Small intestine (tissue), 7 donors: ENCODE results near the gene TMEM106C. TPM values are rescaled to one million over a fixed set of nuclear protein-coding genes. Genes with fewer than 3 reads are reported as not detected.

Experiments
- DNase-seq, 2 donors: peaks; one replicate each; pipeline versions ENCODE4 v3.0.0 to v3.0.0-alpha.2; 2013
- FAIRE-seq: peaks from 2 replicates; lab custom pipeline; 2012; peaks lifted over from hg19 to GRCh38; lab: Jason Lieb, UNC
- H3K27ac ChIP-seq, 3 donors: one replicate each; pipeline ENCODE4 v1.5.1; 2013; ENCODE audit warnings: low read length in 2 of 3, mild to moderate bottlenecking in 2 of 3, control low read depth in 1 of 3, inconsistent platforms in 1 of 3, low read depth in 1 of 3, moderate library complexity in 1 of 3
- H3K27me3 ChIP-seq, 3 donors: one replicate each; pipeline ENCODE4 v1.6.1; 2013; ENCODE audit warnings: low read length in 3 of 3, inconsistent platforms in 1 of 3; ENCODE audit not compliant: control insufficient read depth in 3 of 3, insufficient read depth in 3 of 3
- H3K36me3 ChIP-seq, 3 donors: one replicate each; pipeline ENCODE4 v1.6.1; 2013; ENCODE audit warnings: low read length in 3 of 3, inconsistent platforms in 1 of 3, low read depth in 1 of 3, mild to moderate bottlenecking in 1 of 3, moderate library complexity in 1 of 3; ENCODE audit not compliant: control insufficient read depth in 3 of 3, insufficient read depth in 2 of 3
- H3K4me1 ChIP-seq, 3 donors: one replicate each; pipeline ENCODE4 v1.6.1; 2013; ENCODE audit warnings: low read length in 2 of 3, inconsistent platforms in 1 of 3, low read depth in 1 of 3, mild to moderate bottlenecking in 1 of 3, moderate library complexity in 1 of 3; ENCODE audit not compliant: control insufficient read depth in 3 of 3, insufficient read depth in 2 of 3
- H3K4me3 ChIP-seq, 3 donors: one replicate each; pipeline ENCODE4 v1.5.1; 2013; ENCODE audit warnings: low read length in 3 of 3, control low read depth in 1 of 3, inconsistent platforms in 1 of 3, low read depth in 1 of 3, mild to moderate bottlenecking in 1 of 3, moderate library complexity in 1 of 3
- H3K9me3 ChIP-seq, 2 donors: one replicate each; pipeline ENCODE4 v1.6.1; 2013; ENCODE audit warnings: low read depth in 1 of 2, low read length in 1 of 2; ENCODE audit not compliant: control insufficient read depth in 2 of 2, insufficient read depth in 1 of 2
- WGBS, 3 donors: extraction: QIAGEN DNeasy Blood & Tissue Kit; methylation state at CpG; one replicate each; pipeline ENCODE4 v1.1.7; 2013; 5-methylcytosine and 5-hydroxymethylcytosine counted together
- polyA plus RNA-seq, 4 donors: library from polyadenylated mRNA; stranded (reverse) in 3 of 4; unstranded in 1 of 4; fragments of 200-250 nt in 3 of 4; fragments of 120-200 nt in 1 of 4; gene quantifications; one replicate each; pipeline versions ENCODE4 v1.2.1 to v1.2.3, GENCODE V29; 2013
- donor health status: healthy with polysubstance abuse.
- donor health status: control.
- donor health status: control.
- donor health status: Bipolar disorder and iron deficiency.
- donor health status: healthy.

Gene TMEM106C
- polyA plus RNA-seq, 4 donors: 140 to 234 (median 177) TPM

DNA sequence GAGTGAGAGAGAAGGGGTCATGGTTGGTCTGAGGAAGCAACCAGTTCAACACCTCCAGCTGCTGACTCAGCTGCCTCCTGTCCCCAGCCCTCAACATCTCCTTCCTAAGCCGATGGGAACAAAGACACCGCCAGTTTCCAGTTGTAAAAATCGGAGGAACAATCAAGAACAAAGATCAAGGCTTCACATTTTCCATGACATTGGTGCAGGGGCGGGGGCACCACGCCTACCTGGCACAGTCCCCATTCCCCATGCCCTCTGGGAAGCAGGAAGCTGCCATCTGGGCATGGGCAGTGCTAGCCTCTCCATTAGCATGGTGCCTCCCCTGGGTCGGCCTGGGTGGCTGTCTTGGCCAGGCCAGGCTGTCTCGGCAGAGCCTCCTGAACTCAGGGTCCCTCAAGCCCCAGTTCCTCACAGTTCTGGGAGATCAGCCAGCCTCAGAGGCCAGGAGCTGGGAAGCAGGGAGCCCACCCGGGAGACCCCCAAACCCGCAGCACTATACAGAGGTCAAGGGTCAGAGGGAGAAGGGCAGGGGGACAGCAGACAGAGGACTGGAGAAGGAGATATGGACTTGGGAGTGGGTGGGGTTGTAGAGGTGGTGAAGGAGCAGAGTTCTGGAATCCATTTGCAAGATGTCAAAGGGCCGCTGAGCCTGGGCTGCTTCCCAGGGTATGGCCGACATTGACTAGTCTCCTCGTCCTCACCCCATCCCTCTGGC is 19.6 kb upstream of the TMEM106C start:
- H3K27me3 ChIP-seq: no peaks in the 10 kb centered on the region
- H3K4me1 ChIP-seq: peaks cover 4 to 20% (median 14%) of the 10 kb centered on the region in 3 donors
- H3K4me3 ChIP-seq: no peak overlapping the region
- FAIRE-seq (no peak), DNase-seq (peak; percentile 89 to 98)
- peak overlapping the region; percentile 16 to 92 (median 86) for H3K27ac ChIP-seq
- H3K9me3 ChIP-seq: no peaks in the 10 kb centered on the region
- H3K36me3 ChIP-seq: no peaks in the 10 kb centered on the region
- WGBS, 3 donors: 23 to 53% (median 46%) methylated on average over 11 to 12 of the region's 12 CpGs

DNA sequence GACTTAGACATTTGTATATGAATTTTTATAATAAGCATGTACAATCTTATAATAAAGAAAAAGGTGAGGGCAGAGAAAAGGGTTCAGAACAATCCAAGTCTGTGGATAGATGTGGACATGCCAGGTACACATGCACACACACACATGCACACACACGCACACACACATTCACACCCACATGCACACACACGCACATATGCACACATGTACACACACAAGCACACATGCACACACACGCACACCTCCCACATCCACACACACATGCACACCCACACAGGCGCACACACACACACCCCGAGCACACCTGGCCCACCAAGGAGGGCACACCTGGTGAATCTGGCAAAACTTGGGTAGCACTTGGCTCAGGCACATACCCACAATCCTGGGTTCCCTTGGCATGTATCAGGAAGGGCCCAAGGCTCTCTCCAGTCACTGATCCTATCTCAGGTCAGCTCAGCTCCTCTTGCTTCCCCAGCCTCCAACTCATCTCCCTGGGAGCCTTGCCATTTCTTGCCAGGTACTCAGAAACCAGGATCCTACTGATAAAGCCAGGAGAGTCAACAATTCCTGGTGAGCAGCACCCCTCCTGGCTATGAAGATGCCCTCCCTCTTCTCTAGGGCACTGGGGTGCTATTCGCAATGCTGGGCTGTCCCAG is 18.6 kb upstream of the TMEM106C start:
- Histone ChIP-seq H3K4me1 (peaks cover 4 to 18% (median 14%) of the 10 kb centered on the region in 3 donors), H3K9me3 (no peaks in the 10 kb centered on the region), H3K27me3 (no peaks in the 10 kb centered on the region), H3K36me3 (no peaks in the 10 kb centered on the region), H3K4me3 (no peak overlapping the region), H3K27ac (peak overlapping the region in 2 of 3 donors; percentile 73 to 75)
- DNase-seq (no peak), FAIRE-seq (no peak)
- 40 to 76% (median 59%) methylated on average over 6 of the region's 6 CpGs for WGBS, 3 donors

DNA sequence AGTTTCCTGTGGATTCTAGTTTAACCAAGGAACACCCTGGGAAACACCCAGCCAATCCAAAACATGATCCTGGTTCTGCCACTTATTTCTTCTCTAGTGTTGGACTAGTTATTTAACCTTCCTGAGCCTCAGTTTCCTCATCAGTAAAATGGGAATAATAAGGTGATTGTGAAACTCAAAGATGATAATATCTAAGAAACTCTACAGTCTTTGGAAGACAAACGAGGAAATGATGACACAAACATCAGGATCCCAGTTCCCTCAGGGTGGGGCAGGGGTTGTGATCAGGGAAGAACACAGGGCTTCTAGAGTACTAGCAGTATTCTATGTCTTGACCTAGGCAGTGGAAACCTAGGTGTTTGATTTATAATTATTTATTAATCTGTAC is 18.1 kb upstream of the TMEM106C start:
- no peak overlapping the region for H3K4me3 ChIP-seq
- 3 to 42% (median 16%) methylated on average over 1 of the region's 1 CpG for WGBS, 3 donors
- FAIRE-seq (no peak), DNase-seq (peak; percentile 9 to 57)
- H3K27ac ChIP-seq: peak overlapping the region in 2 of 3 donors; percentile 73 to 75
- H3K27me3 ChIP-seq: no peaks in the 10 kb centered on the region
- H3K9me3 ChIP-seq: no peaks in the 10 kb centered on the region
- peaks cover 4 to 18% (median 11%) of the 10 kb centered on the region in 3 donors for H3K4me1 ChIP-seq
- H3K36me3 ChIP-seq: no peaks in the 10 kb centered on the region

DNA sequence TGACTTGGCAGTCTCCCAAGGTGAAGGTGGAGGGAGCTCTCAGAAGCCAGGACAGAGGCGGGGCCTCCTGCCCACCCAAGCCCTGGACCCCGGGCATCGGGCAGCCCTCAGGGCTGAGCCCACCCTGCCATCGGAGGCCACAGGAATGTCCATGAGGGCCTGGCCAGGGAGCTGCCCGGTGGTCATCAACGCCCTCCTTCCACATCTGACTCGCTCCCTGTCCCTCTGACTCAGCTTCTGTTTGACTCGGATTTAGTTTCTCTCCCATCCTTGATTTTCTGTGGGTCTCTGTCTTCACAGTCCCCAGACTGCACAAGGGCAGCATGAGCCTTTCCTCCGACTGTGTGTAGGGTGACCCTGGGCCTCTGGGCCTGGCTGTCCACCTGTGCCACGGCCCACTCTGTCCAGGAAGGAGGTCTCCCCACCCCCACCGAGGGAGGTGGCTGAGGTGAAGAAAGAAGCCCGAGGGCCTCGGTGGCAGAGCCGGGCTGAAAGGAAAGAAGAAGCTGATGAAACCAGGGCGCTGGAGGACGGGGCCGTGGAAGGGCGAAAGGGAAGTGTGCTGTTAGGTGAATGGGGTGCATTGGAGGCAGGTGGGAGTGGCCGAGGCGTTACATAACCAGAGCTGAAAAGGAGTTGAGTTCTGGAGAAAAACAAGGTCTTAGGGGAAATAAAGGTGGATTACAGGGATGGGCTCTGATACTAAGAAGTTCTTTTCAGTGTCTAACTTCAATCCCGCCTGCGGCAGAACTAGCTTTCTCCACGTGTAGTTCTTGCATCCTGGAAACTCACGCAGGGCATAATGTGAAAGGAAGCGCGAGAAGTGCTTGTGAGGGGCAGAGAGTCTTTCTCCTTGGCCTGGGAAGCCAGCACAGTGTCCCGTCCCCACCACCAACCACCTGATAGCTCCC is 16.7 kb upstream of the TMEM106C start:
- H3K4me1 ChIP-seq: peaks cover 4 to 18% (median 11%) of the 10 kb centered on the region in 3 donors

DNA sequence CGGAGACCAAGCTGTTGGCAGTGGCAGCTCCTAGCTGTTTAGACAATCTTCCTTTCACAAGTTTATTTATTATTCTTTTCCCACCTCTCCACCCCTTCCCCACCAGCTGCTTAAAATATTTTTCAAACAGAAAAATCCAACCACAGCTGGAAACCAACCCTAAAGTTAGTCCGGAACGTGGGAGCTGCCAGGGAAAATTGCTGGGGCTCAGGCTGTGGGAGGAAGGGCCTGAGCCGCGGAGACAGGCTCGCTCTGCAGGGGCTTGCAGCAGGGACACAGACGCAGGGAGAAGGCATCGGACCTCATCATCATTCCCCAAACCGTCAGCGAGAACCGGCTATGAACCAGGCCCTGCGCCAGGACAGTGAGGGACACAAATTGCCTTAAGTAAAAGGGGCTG is 16.1 kb upstream of the TMEM106C start:
- Histone ChIP-seq H3K4me3 (no peak overlapping the region), H3K27me3 (no peaks in the 10 kb centered on the region), H3K4me1 (peaks cover 4 to 13% (median 11%) of the 10 kb centered on the region in 3 donors), H3K9me3 (no peaks in the 10 kb centered on the region), H3K27ac (peak overlapping the region in 2 of 3 donors; percentile 50 to 75), H3K36me3 (no peaks in the 10 kb centered on the region)
- DNase-seq: no peak
- FAIRE-seq: no peak
- WGBS, 3 donors: 50 to 61% (median 54%) methylated on average over 12 of the region's 12 CpGs

More for the DNA sequence above, 16.7 kb upstream of the TMEM106C start:
- peak overlapping the region in 2 of 3 donors; percentile 50 to 75 for H3K27ac ChIP-seq
- no peak for FAIRE-seq
- WGBS, 3 donors: 17 to 50% (median 29%) methylated on average over 27 of the region's 27 CpGs
- H3K4me3 ChIP-seq: no peak overlapping the region
- H3K27me3 ChIP-seq: no peaks in the 10 kb centered on the region
- DNase-seq: peak; percentile 24 to 65
- no peaks in the 10 kb centered on the region for H3K36me3 ChIP-seq
- no peaks in the 10 kb centered on the region for H3K9me3 ChIP-seq

DNA sequence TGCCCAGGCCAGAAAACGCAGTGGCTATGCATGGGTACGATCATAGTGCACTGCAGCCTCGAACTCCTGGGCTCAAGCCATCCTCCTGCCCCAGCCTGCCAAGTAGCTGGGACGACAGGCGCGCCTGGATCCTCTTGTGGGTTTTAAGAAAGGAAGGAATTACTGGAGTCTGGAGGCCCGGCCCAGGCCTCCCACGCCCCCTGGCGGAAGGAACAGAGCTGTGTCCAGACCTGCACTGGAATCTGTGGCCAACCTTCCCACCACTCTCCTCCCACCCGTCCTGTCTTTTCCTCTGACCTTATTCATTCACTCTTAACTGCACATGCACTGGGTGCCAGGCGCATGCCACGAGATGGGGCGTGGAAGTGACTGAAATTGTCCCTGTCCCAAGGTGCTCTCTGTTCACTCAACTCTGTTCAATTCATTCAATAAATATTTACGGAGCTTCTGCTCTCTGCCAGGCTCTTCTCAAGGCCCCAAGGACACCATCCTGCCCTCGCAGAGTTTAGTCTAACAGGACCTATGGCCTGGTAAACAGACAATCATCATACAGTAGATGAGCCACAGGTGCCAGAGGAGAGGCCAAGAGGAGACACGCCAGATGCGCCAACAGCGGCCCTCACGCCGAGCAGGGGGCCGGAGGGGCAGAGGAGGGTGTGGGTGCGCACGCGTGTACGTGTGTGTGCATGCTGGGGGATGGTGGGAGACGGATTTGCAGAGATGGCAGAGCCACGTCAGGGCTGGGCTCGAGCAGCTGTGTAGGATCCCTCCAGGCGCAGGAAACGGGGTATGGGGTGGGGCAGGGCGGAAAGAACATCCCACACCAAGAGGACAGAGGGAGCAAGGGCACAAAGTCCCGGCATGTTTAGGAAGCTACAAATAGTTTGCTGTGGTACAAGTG is 13.7 kb upstream of the TMEM106C start:
- Histone ChIP-seq H3K27me3 (no peaks in the 10 kb centered on the region), H3K27ac (no peak overlapping the region), H3K4me3 (no peak overlapping the region), H3K9me3 (no peaks in the 10 kb centered on the region), H3K4me1 (peaks cover 0 to 5% (median 4%) of the 10 kb centered on the region in 3 donors), H3K36me3 (no peaks in the 10 kb centered on the region)
- 23 to 49% (median 34%) methylated on average over 32 of the region's 32 CpGs for WGBS, 3 donors
- DNase-seq: peak; percentile 88 to 90
- no peak for FAIRE-seq

DNA sequence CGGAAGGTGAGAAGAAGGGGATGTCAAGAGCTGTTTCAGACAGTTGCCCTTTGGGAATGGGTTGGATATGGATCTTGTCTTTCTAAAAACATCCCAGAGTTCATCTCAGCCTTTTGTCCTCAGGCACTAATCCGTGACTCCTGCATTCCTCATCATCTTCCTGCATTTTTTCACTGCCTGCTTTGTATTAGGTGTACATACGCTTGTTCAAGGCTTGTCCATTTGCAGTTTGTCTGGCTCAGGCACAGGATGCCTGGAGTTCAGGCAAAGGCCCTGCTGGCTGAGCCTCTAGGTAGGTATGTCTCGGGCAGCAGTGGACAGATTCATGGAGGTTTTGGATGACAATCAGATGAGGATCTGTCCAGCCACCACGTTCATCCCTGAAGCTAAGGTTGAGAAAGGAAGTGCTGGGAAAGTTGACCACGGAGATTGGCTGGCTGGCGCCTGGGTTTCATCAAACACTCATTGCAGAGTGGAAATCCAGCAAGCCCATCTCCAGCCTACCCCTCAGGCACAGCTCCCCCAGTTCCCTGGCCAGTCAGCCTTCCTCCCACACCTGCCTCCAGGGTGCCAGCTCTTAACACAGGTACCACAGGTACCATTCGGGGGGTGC is 12.4 kb upstream of the TMEM106C start:
- DNase-seq (no peak), FAIRE-seq (no peak)
- WGBS, 3 donors: 83 to 91% (median 86%) methylated on average over 8 of the region's 8 CpGs
- H3K4me1 ChIP-seq: peaks cover 0 to 4% (median 2%) of the 10 kb centered on the region in 3 donors
- no peak overlapping the region for H3K4me3 ChIP-seq
- H3K27me3 ChIP-seq: no peaks in the 10 kb centered on the region
- H3K9me3 ChIP-seq: no peaks in the 10 kb centered on the region
- H3K27ac ChIP-seq: no peak overlapping the region
- H3K36me3 ChIP-seq: no peaks in the 10 kb centered on the region
